GM19467 (cell line): ENCODE results near the gene CCR6.
"Not testable (repeated sequence)": the region's sequence is repeated elsewhere in the genome, so short reads cannot be mapped to it uniquely, and the experiment has no call there.

Experiments used
- ATAC-seq: cut with Tn5 transposase; IDR thresholded peaks from one replicate; pipeline ENCODE4 v1.9.1; 2021; ENCODE audit warnings: mild to moderate bottlenecking, moderate library complexity; ENCODE audit not compliant: unreplicated experiment

CCR6 gene

GRCh38 chr6:167165858-167166471, 43.1 kb downstream of the CCR6 start:
- ATAC-seq, result no peak

- ATAC-seq, result not testable (repeated sequence)
These were observed 44.8 kb downstream of the CCR6 start for GRCh38 chr6:167167699-167168098.

- ATAC-seq, result not testable (repeated sequence)
These were observed 45.4 kb downstream of the CCR6 start for GRCh38 chr6:167168296-167168695.

DNA sequence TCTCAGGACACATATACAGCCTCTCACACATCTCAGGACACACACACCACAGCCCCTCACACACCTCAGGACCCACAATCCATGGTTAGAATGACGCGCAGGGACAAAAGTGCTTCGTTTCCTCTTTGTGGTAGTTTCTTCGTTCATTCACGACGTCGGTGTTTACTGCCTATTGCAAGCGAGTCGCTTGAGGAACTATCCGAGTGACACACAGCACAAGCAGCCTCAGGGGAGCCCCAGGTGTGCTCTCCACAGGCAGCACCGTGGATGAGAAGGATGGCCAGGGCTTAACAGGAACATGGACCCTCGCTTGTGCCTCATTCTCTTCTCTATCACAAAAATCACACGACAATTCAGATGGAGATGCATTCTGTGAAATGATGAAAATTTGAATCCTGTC, 47.0 kb downstream of the CCR6 start:
- not testable (repeated sequence) for ATAC-seq

GRCh38 chr6:167171300-167171699, 48.4 kb downstream of the CCR6 start:
- ATAC-seq, result not testable (repeated sequence)

GRCh38 chr6:167172011-167172410, 49.1 kb downstream of the CCR6 start:
- not testable (repeated sequence) for ATAC-seq

DNA sequence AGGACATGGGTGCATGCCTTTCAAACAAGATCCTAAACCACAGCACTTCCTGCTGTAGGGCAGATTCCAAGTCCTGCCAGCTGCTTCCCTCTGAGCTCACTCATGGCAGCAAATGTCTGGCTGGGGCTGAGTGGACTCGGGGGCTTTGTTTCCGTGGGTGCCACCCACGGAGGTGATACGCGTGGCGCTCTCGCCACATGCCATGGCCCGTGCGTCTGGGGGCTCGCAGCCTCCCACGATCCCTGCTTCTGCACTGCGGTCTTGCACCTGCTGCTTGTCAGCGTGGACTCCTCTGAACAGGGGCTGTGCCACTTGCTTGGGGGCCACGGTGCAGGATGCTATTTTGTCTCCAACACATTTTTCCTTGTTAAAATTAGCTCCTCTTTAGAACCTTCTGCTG, 54.4 kb downstream of the CCR6 start:
- ATAC-seq, result not testable (repeated sequence)

GRCh38 chr6:167178896-167179655, 56.2 kb downstream of the CCR6 start:
- ATAC-seq, result not testable (repeated sequence)

DNA sequence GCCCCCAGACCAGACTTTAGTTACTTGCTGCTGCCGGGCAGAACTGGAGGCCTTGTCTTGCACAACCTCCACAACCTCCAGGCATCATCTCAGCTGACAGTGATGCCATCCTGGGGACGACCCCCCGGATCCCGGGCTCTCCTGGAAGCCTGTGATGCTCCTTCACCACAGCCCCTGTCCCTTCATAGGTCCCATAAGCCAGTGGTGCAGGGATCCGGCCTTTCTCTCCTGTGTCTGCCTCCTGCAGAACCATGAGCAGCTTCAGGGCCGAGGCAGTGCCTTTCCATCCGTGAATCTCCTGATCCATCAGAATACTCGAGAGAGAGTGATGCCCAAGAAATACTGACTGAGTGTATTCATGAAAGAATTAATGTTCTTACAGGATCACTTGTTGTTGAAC, 57.2 kb downstream of the CCR6 start:
- ATAC-seq, result not testable (repeated sequence)

- ATAC-seq, result not testable (repeated sequence)
These were observed 58.5 kb downstream of the CCR6 start for GRCh38 chr6:167181351-167181750.

GRCh38 chr6:167182913-167183314, 60.0 kb downstream of the CCR6 start:
- peak; percentile 76 for ATAC-seq

DNA sequence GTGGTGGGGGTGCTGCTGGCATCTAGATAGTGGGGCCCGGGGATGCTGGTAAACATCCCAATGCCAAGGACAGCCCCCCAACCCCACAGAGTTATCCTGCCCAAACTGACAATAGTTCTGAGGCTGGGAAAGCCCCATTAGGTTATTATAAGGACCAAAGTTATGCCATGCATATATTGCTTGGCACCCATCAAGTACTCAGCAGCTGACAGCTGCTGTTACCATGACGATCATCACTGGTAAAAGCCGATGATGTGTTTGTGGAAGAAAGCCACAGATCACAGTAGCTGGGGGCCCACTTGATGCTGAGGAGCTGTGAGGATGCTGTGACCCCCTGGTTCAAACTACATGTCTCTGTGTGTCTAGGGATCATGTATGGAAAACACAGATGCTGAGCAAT, 62.2 kb downstream of the CCR6 start:
- ATAC-seq, result not testable (repeated sequence)

GRCh38 chr6:167187275-167187674, 64.4 kb downstream of the CCR6 start:
- ATAC-seq, result not testable (repeated sequence)
